NCI-H2107 (cell line): ENCODE measurements around the gene LRRK1.
A peak's percentile ranks its signal among the peaks of the same experiment; 100 is the strongest.

Experiments used
- DNase-seq: peaks from one replicate; lab custom pipeline; 2025; lab: John Stamatoyannopoulos, UW

Gene LRRK1

GRCh38 chr15:101008158-101009139 lies 89.3 kb downstream of the LRRK1 start:
- DNase-seq = peak; percentile 65

- no peak for DNase-seq
These were observed 90.0 kb downstream of the LRRK1 start for GRCh38 chr15:101009176-101009575.

GRCh38 chr15:101010781-101011180 lies 91.6 kb downstream of the LRRK1 start:
- no peak for DNase-seq

- no peak for DNase-seq
These were observed 93.4 kb downstream of the LRRK1 start for GRCh38 chr15:101012326-101013200.

- no peak for DNase-seq
These were observed 94.0 kb downstream of the LRRK1 start for GRCh38 chr15:101013201-101013550.

GRCh38 chr15:101013769-101014675 lies 94.9 kb downstream of the LRRK1 start:
- peak; percentile 38 for DNase-seq

GRCh38 chr15:101014921-101015841 lies 96.0 kb downstream of the LRRK1 start:
- DNase-seq = peak; percentile 17

GRCh38 chr15:101016581-101016980 lies 97.4 kb downstream of the LRRK1 start:
- DNase-seq = no peak

GRCh38 chr15:101017093-101017754 lies 98.1 kb downstream of the LRRK1 start:
- no peak for DNase-seq

GRCh38 chr15:101018016-101018415 lies 98.9 kb downstream of the LRRK1 start:
- no peak for DNase-seq

GRCh38 chr15:101018450-101018849 lies 99.3 kb downstream of the LRRK1 start:
- DNase-seq = no peak

GRCh38 chr15:101019366-101019896 lies 100.3 kb downstream of the LRRK1 start:
- DNase-seq = no peak

- no peak for DNase-seq
These were observed 101.3 kb downstream of the LRRK1 start for GRCh38 chr15:101020451-101020850.

- no peak for DNase-seq
These were observed 101.8 kb downstream of the LRRK1 start for GRCh38 chr15:101020945-101021344.

- DNase-seq = no peak
These were observed 103.1 kb downstream of the LRRK1 start for GRCh38 chr15:101022306-101022705.

- DNase-seq = no peak
These were observed 103.7 kb downstream of the LRRK1 start for GRCh38 chr15:101022876-101023275.

- no peak for DNase-seq
These were observed 104.4 kb downstream of the LRRK1 start for GRCh38 chr15:101023501-101024072.

- DNase-seq = no peak
These were observed 105.0 kb downstream of the LRRK1 start for GRCh38 chr15:101024073-101024695.
